ENCODE results near the gene MYO9A.

MYO9A gene, protein sequence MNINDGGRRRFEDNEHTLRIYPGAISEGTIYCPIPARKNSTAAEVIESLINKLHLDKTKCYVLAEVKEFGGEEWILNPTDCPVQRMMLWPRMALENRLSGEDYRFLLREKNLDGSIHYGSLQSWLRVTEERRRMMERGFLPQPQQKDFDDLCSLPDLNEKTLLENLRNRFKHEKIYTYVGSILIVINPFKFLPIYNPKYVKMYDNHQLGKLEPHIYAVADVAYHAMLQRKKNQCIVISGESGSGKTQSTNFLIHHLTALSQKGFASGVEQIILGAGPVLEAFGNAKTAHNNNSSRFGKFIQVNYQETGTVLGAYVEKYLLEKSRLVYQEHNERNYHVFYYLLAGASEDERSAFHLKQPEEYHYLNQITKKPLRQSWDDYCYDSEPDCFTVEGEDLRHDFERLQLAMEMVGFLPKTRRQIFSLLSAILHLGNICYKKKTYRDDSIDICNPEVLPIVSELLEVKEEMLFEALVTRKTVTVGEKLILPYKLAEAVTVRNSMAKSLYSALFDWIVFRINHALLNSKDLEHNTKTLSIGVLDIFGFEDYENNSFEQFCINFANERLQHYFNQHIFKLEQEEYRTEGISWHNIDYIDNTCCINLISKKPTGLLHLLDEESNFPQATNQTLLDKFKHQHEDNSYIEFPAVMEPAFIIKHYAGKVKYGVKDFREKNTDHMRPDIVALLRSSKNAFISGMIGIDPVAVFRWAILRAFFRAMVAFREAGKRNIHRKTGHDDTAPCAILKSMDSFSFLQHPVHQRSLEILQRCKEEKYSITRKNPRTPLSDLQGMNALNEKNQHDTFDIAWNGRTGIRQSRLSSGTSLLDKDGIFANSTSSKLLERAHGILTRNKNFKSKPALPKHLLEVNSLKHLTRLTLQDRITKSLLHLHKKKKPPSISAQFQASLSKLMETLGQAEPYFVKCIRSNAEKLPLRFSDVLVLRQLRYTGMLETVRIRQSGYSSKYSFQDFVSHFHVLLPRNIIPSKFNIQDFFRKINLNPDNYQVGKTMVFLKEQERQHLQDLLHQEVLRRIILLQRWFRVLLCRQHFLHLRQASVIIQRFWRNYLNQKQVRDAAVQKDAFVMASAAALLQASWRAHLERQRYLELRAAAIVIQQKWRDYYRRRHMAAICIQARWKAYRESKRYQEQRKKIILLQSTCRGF (N-terminal part only)

DNA sequence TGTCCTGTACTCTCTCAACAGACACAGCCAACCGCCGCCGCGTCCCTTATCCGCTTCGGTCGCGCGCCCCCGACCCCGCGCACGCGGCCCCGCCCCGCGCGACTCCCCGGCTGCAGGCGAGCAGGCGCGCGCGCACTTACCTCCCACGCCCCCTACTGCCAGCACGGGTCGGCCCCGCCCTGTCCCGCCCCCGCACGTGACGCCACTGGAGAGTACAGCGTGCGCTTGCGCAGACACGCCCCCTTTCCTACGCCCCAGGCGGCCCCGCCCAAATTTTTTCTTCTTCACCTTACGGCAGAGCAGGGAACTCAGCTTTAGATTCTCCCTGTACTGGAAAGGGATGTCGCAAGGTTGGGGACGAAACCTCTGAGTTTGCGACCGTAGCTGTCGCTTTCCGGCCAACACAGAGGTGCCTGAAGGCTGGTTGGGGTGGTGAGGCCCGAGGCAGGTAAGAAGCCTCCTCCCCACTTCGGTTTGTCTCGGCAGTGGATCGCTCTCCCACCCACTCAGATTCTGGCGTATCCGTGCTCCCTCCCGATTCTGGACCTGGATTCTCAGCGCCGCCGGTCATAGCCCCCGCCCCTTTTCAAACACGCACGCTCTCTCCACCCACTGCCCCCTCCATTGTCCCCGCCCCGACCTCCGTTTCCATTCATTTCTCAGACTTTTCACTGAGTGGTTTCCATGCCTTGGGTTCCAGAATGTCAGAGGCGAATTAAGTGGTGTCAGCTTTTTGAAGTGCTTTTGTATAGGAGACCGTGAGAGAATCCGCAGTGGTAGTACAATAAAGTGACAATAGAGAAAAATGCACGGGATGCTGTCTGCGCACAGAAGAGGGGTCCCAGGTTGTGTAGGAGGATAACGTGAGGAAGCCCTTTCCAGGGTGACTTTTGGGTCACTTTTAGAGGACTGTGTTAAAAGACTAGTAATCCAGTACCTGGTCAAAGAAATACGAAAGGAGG is at the start of gene MYO9A, which contains the start of gene SENP8:
Gene MYO9A (minus strand): TSS at position 134 of the 962 bp plus-strand sequence. CDS start 71,587 bp downstream, outside the sequence.
Gene SENP8 (plus strand): TSS at position 387 of the 962 bp plus-strand sequence. CDS start 21,221 bp downstream, outside the sequence.
- Histone ChIP-seq H3K36me3 (ENCODE audit: low read depth) (no peaks in the 10 kb centered on the region), H3K27me3 (ENCODE audit: insufficient read depth, poor library complexity, severe bottlenecking) (no peaks in the 10 kb centered on the region), H3K4me1 (ENCODE audit: insufficient read depth, poor library complexity, severe bottlenecking) (peaks cover 7% of the 10 kb centered on the region), H3K4me3 (ENCODE audit: severe bottlenecking) (peak within 1 kb of the TSS; percentile 92), H3K27ac (ENCODE audit: poor library complexity, severe bottlenecking) (peak within 1 kb of the TSS; percentile 80), H3K9me3 (ENCODE audit: severe bottlenecking) (no peaks in the 10 kb centered on the region)
- TF ChIP-seq, protein P1, sequence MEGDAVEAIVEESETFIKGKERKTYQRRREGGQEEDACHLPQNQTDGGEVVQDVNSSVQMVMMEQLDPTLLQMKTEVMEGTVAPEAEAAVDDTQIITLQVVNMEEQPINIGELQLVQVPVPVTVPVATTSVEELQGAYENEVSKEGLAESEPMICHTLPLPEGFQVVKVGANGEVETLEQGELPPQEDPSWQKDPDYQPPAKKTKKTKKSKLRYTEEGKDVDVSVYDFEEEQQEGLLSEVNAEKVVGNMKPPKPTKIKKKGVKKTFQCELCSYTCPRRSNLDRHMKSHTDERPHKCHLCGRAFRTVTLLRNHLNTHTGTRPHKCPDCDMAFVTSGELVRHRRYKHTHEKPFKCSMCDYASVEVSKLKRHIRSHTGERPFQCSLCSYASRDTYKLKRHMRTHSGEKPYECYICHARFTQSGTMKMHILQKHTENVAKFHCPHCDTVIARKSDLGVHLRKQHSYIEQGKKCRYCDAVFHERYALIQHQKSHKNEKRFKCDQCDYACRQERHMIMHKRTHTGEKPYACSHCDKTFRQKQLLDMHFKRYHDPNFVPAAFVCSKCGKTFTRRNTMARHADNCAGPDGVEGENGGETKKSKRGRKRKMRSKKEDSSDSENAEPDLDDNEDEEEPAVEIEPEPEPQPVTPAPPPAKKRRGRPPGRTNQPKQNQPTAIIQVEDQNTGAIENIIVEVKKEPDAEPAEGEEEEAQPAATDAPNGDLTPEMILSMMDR (IDR thresholded peaks at IDR 0.05; ENCODE audit: poor library complexity, severe bottlenecking): peak; percentile 35
- ATAC-seq (ENCODE audit: low read depth): peak; percentile 50
- DNase-seq (ENCODE audit: low spot score): peak; percentile 99

DNA sequence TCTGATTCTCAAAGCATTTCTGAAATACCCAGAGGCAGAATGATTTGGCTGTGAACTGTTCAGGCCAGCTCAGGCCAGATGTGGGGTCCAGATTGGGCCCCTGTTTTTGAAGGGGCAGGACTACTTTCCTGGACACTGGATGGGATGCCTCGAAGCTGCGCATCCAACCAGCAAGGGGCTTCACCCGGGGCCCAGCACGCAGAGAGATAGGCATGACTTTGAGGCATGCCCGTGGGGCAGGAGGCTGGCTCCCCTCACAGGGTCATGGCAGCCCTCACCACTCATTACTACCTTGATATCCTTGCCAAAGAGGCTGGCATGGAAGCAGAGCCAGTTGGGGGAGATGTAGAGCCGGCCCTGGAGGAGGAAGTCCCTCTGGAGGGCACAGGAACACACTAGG is 49.5 kb upstream of the MYO9A start:
- DNase-seq (ENCODE audit: low spot score) (peak; percentile 69), ATAC-seq (ENCODE audit: low read depth) (no peak)
- peaks cover 27% of the 10 kb centered on the region for H3K4me1 ChIP-seq (ENCODE audit: insufficient read depth, poor library complexity, severe bottlenecking)
- H3K36me3 ChIP-seq (ENCODE audit: low read depth): no peaks in the 10 kb centered on the region
- no peaks in the 10 kb centered on the region for H3K9me3 ChIP-seq (ENCODE audit: severe bottlenecking)
- no peaks in the 10 kb centered on the region for H3K27me3 ChIP-seq (ENCODE audit: insufficient read depth, poor library complexity, severe bottlenecking)
- peak overlapping the region; percentile 95 for H3K27ac ChIP-seq (ENCODE audit: poor library complexity, severe bottlenecking)
- TF ChIP-seq, protein P1 (IDR thresholded peaks at IDR 0.05; ENCODE audit: poor library complexity, severe bottlenecking): no peak
- no peak overlapping the region for H3K4me3 ChIP-seq (ENCODE audit: severe bottlenecking)

DNA sequence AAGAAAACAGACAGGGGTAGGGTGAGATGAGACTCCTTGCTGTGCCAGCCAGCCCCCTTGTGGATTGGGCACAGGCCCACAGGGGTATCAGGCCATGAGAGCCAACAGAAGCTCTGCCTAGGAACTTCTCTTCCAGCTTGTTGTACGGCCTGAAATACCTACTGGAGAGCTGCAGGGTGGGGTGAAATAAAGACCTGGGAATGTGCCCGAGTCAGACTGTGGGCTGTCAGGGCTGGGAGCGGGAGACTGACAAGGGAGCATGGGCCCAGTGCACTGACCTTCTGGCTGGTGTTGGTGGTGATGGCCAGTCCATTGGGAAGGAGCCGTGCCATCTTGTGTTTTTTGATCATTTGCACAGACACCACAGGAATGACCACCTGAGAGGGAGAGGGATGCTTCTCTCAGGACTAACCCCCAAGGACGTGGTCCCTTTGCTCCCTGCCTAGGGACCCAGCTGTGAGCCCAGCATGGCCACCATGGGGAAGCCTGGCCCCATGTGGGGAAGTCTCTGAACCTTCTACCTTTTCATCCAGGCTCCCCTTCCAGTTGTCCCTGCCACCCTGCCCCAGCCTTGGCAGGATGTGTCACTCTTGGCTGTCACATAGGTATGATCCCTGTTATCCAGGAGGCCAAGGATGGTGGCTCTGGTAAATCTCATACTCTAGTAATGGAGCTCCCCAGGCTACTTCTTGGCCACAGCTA is 48.9 kb upstream of the MYO9A start:
- Histone ChIP-seq H3K27me3 (ENCODE audit: insufficient read depth, poor library complexity, severe bottlenecking) (no peaks in the 10 kb centered on the region), H3K27ac (ENCODE audit: poor library complexity, severe bottlenecking) (peak overlapping the region; percentile 95), H3K4me3 (ENCODE audit: severe bottlenecking) (no peak overlapping the region), H3K4me1 (ENCODE audit: insufficient read depth, poor library complexity, severe bottlenecking) (peaks cover 27% of the 10 kb centered on the region), H3K36me3 (ENCODE audit: low read depth) (no peaks in the 10 kb centered on the region), H3K9me3 (ENCODE audit: severe bottlenecking) (no peaks in the 10 kb centered on the region)
- peak; percentile 64 for DNase-seq (ENCODE audit: low spot score)
- no peak for ATAC-seq (ENCODE audit: low read depth)
- TF ChIP-seq, protein P1 (IDR thresholded peaks at IDR 0.05; ENCODE audit: poor library complexity, severe bottlenecking): no peak

DNA sequence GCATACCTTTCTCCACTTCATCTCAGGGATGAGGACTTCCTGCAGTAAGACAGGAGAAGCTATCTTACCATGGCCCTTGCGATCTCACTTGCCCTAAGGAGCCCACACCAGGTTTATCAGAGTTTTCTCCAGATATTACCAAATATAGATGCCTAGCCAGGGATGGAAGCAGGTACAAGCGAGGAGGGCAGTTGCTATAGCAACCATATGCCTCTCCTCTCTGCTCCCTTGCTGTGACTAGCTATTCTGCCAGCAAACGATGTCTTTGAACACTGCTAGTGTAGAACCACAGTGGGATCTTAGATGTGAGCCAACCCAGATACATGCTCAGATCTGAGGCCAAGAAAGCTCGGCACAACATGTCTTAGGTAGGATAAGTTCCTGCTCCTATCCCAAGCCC is 45.8 kb upstream of the MYO9A start:
- Histone ChIP-seq H3K4me1 (ENCODE audit: insufficient read depth, poor library complexity, severe bottlenecking) (peaks cover 15% of the 10 kb centered on the region), H3K27ac (ENCODE audit: poor library complexity, severe bottlenecking) (no peak overlapping the region), H3K36me3 (ENCODE audit: low read depth) (no peaks in the 10 kb centered on the region), H3K9me3 (ENCODE audit: severe bottlenecking) (no peaks in the 10 kb centered on the region), H3K27me3 (ENCODE audit: insufficient read depth, poor library complexity, severe bottlenecking) (no peaks in the 10 kb centered on the region), H3K4me3 (ENCODE audit: severe bottlenecking) (no peak overlapping the region)
- TF ChIP-seq, protein P1 (IDR thresholded peaks at IDR 0.05; ENCODE audit: poor library complexity, severe bottlenecking): no peak
- no peak for ATAC-seq (ENCODE audit: low read depth)
- no peak for DNase-seq (ENCODE audit: low spot score)
